ENCODE measurements around the gene PAM16.
A peak's percentile ranks its signal among the peaks of the same experiment; 100 is the strongest.

The PAM16 gene

GRCh38 chr16:4332623-4333307 lies 18.4 kb downstream of the PAM16 start:
- FAIRE-seq, result no peak

DNA sequence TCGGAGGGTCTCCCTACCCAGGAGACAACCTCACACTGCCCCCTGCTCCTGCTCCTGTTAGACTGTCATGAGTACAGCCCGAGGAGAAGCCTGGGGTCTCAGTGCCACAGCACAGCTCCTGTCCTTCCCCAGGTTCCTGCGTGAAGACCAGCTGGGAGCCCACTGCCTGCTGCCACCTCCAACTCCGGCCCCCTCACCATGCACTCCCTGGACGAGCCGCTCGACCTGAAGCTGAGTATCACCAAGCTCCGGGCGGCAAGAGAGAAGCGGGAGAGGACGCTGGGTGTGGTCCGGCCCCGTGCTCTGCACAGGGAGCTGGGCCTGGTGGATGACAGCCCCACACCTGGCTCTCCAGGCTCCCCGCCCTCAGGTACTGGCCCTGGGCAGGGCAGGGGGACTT lies 19.0 kb downstream of the PAM16 start:
- FAIRE-seq, result no peak

GRCh38 chr16:4330277-4330874 lies 20.7 kb downstream of the PAM16 start:
- peak; percentile 29 for FAIRE-seq

- no peak for FAIRE-seq
Measured at GRCh38 chr16:4328782-4329775, 22.0 kb downstream of the PAM16 start.

DNA sequence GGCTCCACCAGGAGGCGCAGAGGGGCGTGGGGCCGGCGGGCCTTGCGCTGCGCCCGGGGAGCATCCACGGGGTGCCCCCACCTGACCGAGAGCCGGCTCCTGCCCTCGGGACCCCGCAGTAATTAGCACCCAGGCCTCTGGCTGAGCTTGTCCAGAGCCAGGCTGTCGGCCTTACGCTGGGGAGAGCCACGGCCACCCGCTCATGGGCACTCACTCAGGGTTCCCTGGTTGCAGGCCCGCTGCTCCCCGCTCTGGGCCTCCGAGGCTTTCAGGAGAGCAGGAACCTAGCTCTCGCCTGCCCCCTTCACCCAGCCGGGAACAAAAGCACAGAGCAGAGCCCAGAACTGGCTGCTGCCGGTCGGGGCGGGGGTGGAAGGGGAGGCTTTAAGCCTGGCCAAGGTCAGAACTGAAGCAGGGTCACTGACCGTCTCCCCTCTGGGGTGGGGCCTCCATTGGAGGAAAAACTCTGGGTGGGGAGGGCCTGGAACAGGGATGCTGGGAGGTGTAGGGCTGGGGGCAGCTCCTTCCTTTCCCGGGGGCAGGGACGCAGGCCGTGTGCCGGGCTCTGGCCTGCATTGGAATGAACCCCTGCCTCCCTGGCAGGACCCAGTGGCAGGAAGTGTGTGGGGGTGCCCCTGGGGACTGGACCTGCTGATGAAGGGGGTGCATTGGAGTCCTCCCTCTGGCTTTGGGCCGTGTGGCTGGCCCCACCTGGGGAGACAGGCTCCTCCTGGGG lies 22.9 kb downstream of the PAM16 start:
- FAIRE-seq, result no peak

- FAIRE-seq, result no peak
Measured at GRCh38 chr16:4327386-4328045, 23.6 kb downstream of the PAM16 start.

GRCh38 chr16:4325253-4325758 lies 25.8 kb downstream of the PAM16 start:
- no peak for FAIRE-seq

DNA sequence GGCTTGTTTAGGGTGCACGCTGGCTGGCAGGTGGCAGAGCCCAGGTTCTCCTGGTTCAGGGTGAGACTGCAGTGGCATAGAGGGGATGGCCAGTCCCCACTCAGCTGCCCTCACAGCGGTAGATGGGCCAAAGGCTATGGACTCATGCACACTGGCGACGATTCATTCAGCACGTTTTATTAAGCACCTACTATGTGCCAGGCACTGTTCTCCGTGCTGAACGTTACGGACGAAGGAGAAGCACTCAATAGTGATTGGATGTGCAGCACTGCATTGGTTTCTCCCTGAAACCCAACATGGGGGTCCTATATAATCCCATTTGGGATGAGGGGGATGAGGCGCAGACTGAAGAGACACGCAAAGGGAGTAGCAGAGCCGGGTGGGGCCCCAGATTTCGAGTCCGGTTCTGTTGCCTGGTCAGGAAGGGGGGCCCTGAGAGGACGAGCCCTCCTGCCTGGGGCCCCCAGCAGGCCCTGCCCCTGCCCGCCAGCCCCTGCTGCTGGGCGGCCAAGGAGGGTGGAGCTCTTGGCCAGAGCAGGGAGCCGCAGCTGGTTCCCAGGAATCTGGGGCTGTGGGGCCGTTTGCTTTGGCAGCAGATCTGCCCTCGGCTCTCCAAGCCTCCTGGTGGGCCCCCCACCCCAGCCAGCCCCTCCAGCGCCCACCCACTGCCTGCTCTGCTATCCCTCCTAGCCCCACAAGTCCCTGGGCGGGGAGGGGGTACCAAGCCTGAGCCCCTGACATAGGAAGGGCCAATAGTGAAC lies 26.4 kb downstream of the PAM16 start:
- no peak for FAIRE-seq

DNA sequence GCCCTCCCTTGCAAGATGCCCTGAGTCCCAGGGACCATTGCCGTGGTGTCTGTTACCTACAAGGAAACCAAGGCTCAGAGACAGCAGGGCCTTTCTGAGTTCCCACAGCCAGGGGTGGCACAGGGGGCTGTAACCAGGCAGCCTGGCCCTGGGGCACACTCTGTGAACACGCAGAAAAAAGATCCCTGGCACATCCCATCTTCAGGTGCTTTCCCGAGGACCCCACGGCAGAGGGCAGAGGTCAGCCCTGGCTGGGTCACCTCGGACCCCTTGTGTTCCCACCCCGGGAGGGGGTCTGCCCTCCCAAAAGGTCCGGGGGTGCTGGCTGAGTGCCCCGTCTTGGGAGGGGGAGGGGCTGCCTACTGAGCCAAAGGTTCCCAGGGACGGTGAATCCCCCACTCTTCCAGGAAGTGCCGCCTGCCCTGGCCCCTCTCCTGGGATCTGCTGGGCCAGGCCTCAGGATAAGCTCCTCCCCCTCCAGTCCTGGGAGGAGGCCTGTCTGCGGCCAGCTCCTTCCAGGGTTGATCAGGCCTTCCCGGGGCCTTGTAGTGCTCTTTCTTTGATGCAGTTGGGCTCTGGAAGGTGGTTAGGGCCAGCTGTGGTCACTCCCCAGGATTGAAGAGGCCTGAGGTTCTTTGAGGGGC lies 27.2 kb downstream of the PAM16 start:
- no peak for FAIRE-seq

DNA sequence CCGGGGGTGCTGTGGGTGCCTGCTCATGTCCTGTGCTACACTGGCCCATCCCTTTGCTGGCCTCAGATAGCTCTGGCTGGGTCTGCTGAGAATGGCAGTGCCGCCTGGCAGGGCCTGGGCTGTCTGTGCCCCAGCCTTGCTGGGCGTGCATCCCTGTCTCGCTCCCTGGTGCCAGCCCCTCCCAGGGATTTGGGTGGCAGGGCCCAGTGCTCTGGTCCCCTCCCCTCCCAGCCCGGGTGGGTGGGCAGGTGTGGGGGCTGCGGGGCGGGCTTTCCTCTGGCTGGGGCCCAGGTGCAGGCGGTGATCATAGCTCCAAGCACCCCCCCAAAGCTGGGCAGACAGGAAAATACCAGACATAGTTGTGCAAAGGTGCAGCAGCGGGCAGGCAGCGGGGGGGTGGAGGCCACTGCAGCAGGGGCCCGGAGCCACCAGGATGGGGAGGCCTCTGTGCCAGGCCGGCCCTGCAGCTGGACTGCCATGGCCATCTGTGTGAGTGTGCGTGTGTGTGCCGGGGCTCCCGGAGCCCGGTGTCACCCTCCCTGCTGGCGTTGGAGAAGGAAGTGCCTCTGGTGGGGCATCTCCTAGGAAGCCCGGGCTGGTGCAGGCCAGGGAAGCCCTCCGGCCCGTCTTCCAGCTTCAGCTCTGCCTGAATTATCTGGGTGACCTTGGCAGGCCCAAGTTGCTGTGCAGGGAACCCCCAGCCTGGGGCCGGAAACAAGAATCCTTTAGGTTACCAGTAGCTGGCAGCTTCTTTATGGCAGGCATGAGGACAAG lies 27.9 kb downstream of the PAM16 start:
- no peak for FAIRE-seq

GRCh38 chr16:4322121-4323052 lies 28.7 kb downstream of the PAM16 start:
- FAIRE-seq, result no peak

DNA sequence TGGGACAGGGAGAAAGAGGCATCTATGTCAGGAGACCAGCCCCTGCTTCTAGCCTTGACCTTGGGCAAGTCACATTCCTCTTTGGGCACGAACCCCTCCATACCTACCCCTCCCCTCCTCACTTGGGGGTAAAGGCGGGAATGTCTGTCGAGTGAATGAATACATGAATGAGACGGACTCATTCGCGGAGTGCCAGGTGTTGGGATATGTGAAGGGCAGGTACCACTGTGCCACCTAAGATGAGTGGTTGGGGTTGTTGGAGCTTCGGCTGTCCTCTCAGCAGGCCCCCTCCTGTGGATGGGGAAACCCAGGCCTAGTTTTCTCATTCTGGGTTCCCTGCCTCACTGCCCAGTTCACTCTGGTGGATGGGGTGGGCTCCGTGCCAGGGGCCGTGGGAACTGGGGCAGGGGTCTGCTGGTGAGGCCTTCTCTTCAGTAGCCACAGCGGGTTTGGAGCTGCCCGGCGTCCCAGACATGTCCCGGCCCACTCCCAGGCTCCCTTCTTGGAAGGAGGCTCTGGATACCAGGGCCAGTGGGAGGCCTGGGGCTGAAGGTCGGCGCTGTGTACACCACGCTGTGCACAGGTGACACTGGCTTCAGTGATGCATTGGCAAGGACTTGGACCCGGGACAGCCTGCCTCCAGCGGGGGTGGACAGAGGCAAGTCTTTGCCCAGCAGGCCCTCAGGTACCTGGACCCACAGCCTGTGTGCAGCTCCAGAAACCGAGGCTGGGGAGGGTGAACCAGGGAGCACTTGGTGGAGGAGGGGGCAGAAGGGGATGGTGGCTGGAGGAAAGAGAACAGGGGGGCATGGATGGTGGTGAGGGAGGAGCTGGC lies 29.6 kb downstream of the PAM16 start:
- FAIRE-seq, result no peak

- no peak for FAIRE-seq
Measured at GRCh38 chr16:4320571-4321137, 30.5 kb downstream of the PAM16 start.

GRCh38 chr16:4319454-4320421 lies 31.4 kb downstream of the PAM16 start:
- no peak for FAIRE-seq

DNA sequence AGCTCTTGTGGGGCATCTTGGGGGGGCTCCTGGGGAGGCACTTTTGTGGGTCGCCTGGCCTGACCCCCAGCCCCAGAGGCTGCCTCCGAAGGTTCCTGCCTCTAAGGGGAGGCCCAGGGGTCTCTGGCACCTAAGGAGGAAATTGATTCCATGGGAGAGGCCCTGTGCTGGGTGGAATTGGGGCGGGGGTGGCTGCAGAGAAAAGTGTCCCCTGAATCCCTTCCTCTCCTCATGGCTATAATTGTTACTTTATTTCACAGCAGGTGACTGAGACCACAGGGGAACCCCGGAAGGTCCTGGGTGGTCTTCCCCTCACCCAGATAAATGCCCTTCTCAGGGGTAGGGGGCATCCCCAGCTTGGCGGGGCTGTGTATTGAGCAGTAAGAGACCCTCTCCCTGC lies 32.2 kb downstream of the PAM16 start:
- no peak for FAIRE-seq

- FAIRE-seq, result no peak
Measured at GRCh38 chr16:4318451-4318910, 32.6 kb downstream of the PAM16 start.

All from A204.1 (cell line).